ENCODE measurements around the gene LRRC38. TPM values are rescaled to one million over a fixed set of nuclear protein-coding genes. Genes with fewer than 3 reads are reported as not detected.

LRRC38 gene
- polyA plus RNA-seq, 1 experiment, result not detected

DNA sequence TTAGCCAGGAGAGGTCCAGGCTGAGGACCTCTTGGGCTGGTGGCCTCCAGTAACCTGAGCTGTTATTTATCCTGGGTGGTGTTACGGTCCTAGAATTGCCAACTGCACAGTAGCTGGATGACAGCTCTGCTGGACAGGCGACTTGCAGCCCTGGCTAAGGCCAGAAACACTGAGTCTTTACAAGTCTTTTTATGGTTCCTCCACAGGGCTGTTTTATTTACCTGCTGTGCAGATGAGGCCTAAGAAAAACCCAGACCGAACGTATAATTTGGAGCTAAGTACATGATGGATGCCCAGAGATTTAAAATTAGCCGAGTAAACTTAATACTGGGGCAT is 30.4 kb upstream of the LRRC38 start:
- POLR2A ChIA-PET, result no interaction called here
- H3K27me3 ChIP-seq (ENCODE audit: control insufficient read depth, insufficient read depth, low read length), result no peaks in the 10 kb centered on the region
- H3K4me3 ChIP-seq (ENCODE audit: low read depth, low read length), result no peak overlapping the region
- no peak for DNase-seq (ENCODE audit: low read depth)
- TF ChIP-seq, protein P1, sequence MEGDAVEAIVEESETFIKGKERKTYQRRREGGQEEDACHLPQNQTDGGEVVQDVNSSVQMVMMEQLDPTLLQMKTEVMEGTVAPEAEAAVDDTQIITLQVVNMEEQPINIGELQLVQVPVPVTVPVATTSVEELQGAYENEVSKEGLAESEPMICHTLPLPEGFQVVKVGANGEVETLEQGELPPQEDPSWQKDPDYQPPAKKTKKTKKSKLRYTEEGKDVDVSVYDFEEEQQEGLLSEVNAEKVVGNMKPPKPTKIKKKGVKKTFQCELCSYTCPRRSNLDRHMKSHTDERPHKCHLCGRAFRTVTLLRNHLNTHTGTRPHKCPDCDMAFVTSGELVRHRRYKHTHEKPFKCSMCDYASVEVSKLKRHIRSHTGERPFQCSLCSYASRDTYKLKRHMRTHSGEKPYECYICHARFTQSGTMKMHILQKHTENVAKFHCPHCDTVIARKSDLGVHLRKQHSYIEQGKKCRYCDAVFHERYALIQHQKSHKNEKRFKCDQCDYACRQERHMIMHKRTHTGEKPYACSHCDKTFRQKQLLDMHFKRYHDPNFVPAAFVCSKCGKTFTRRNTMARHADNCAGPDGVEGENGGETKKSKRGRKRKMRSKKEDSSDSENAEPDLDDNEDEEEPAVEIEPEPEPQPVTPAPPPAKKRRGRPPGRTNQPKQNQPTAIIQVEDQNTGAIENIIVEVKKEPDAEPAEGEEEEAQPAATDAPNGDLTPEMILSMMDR (IDR thresholded peaks at IDR 0.05; ENCODE audit: insufficient read depth, low read depth, low read length), result no peak
- CTCF ChIA-PET, result no interaction called here
- H3K36me3 ChIP-seq (ENCODE audit: control insufficient read depth, insufficient read depth, low read length), result no peaks in the 10 kb centered on the region

GRCh38 chr1:13543451-13544220 is 29.8 kb upstream of the LRRC38 start:
- Histone ChIP-seq H3K4me3 (ENCODE audit: low read depth, low read length) (no peak overlapping the region), H3K27me3 (ENCODE audit: control insufficient read depth, insufficient read depth, low read length) (no peaks in the 10 kb centered on the region), H3K36me3 (ENCODE audit: control insufficient read depth, insufficient read depth, low read length) (no peaks in the 10 kb centered on the region)
- no peak for DNase-seq (ENCODE audit: low read depth)
- TF ChIP-seq, protein P1 (IDR thresholded peaks at IDR 0.05; ENCODE audit: insufficient read depth, low read depth, low read length), result no peak
- POLR2A ChIA-PET, result no interaction called here
- CTCF ChIA-PET, result no interaction called here

DNA sequence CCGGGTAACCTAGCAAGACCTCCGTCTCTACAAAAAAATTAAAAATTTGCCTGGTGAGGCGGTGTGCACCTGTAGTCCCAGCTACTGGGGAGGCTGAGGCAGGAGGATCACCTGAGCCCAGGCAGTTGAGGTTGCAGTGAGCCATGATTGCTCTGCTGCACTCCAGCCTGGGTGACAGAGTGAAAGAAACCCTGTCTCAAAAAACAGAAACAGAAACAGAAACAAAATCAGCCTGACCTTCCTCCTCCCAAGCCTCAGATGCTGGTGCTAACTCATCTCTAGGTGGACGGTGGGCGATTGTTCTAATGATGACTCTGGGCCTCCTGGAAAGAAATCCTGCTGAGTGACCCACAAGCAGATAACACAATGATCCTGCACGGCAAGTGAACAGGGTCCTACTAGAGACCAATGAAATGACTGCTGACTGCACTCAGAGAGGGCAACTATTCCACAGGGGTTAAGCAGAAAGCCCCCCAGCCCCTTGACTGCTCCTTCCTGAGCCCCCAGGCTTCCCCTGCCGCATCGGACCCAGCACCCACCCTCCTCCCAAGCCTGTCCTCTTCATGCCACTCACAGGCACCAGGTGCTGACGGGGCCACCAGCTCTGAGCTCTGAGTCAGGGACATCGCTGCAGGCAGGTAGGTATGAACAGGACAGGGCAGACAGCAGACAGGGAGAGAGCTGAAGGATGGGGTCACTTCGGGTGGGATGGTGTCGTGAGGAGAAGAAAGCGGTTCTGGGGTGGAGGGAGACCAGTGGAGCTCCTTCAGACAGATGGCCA is 27.8 kb upstream of the LRRC38 start:
- no peak overlapping the region for H3K4me3 ChIP-seq (ENCODE audit: low read depth, low read length)
- H3K36me3 ChIP-seq (ENCODE audit: control insufficient read depth, insufficient read depth, low read length), result no peaks in the 10 kb centered on the region
- no peaks in the 10 kb centered on the region for H3K27me3 ChIP-seq (ENCODE audit: control insufficient read depth, insufficient read depth, low read length)
- DNase-seq (ENCODE audit: low read depth), result no peak
- TF ChIP-seq, protein P1 (IDR thresholded peaks at IDR 0.05; ENCODE audit: insufficient read depth, low read depth, low read length), result no peak
- ChIA-PET POLR2A (no interaction called here), CTCF (no interaction called here)

DNA sequence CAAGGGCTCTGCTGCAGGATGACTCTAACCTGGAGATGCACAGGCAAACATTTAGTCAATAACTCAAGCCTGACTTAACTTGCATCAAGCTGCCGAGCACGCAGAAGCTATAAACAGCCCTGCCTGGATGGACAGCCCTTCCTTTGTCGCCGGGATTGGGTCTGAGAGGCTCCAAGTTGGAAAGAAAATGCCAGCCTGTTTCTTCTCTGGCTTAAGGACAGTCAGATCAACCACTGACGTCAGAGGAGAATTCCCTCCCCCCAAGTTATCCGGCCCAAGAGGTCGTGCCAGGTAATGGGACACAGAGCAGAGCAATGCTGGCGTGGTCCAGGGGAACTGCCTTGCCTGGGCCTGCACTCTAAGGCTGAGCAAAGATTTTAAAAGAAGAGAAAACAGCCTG is 27.1 kb upstream of the LRRC38 start:
- DNase-seq (ENCODE audit: low read depth), result no peak
- TF ChIP-seq, protein P1 (IDR thresholded peaks at IDR 0.05; ENCODE audit: insufficient read depth, low read depth, low read length), result no peak
- ChIA-PET POLR2A (no interaction called here), CTCF (no interaction called here)
- Histone ChIP-seq H3K4me3 (ENCODE audit: low read depth, low read length) (no peak overlapping the region), H3K27me3 (ENCODE audit: control insufficient read depth, insufficient read depth, low read length) (no peaks in the 10 kb centered on the region), H3K36me3 (ENCODE audit: control insufficient read depth, insufficient read depth, low read length) (no peaks in the 10 kb centered on the region)

GRCh38 chr1:13539683-13540082 is 25.9 kb upstream of the LRRC38 start:
- H3K4me3 ChIP-seq (ENCODE audit: low read depth, low read length), result no peak overlapping the region
- no peaks in the 10 kb centered on the region for H3K27me3 ChIP-seq (ENCODE audit: control insufficient read depth, insufficient read depth, low read length)
- no peak for DNase-seq (ENCODE audit: low read depth)
- TF ChIP-seq, protein P1 (IDR thresholded peaks at IDR 0.05; ENCODE audit: insufficient read depth, low read depth, low read length), result no peak
- ChIA-PET POLR2A (no interaction called here), CTCF (no interaction called here)
- H3K36me3 ChIP-seq (ENCODE audit: control insufficient read depth, insufficient read depth, low read length), result no peaks in the 10 kb centered on the region
